Activated naive CD4-positive, alpha-beta T cell treated with Interleukin-2 at 50 U/mL for 16 hours (primary cell): ENCODE data around the gene ZNF592.
A peak's percentile ranks its signal among the peaks of the same experiment; 100 is the strongest.
"Not testable (repeated sequence)": the region's sequence is repeated elsewhere in the genome, so short reads cannot be mapped to it uniquely, and the experiment has no call there.

Experiments
- DNase-seq: peaks from one replicate; pipeline ENCODE4 v3.0.0-alpha.2; 2020

ZNF592 gene

GRCh38 chr15:84749111-84749991 is 959 bp downstream of the ZNF592 start:
- peak; percentile 48 for DNase-seq

DNA sequence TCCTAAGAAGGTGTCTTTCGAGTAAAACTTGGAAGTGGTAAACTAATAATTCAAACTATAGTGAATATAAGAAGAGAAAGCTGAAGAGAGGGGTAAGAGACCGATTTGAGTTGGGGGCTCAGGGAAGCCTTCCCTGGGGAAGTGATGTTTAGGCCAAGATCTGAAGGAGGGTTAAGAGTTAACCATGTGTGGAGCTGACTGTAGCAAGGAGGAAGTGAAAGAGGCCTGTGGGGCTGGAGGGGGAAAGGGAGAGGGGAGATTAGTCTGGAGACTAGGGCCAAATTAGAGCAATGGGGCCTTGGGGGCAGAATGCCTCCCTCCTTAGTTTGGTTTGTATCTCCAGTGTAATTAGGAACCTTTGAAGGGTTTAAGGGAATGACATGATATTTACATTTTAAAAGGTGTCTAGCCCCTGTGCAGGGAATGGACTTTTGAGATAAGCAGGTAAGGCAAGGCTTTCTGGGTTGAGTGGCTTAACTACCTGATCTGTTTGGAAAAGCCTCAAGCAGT is 2.2 kb downstream of the ZNF592 start:
- no peak for DNase-seq

DNA sequence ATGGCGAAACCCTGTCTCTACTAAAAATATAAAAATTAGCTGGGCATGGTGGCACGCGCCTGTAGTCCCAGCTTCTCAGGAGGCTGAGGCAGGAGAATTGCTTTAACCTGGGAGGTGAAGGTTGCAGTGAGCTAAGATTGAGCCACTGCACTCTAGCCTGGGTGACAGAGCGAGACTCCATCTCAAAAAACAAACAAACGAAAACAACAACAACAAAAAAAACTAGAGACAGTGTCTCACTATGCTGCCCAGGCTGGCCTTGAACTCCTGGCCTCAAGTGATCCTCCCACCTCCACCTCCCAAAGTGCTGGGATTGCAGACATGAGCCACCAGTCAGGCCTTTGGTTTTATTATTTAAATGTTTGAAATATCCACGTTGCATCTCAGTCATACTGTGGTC is 3.3 kb downstream of the ZNF592 start:
- not testable (repeated sequence) for DNase-seq

DNA sequence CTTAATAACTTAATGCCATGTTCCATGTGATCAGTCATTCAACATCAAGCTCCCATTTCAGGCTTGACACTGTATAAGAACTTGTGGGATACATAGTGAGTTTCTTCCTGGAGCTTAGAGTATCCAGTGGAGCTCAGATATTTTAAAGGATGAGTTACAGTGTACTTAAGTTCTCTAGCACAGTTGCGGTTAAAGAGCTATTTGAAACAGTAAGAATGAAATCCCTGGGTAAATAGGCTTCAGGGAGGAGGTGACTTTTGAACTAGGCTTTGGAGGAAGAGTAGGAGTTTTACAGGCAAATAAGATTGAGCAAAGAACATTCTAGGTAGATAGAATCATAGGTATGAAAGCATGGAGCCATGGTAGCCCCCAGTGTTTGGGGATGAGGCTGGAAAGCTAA is 3.8 kb downstream of the ZNF592 start:
- no peak for DNase-seq

DNA sequence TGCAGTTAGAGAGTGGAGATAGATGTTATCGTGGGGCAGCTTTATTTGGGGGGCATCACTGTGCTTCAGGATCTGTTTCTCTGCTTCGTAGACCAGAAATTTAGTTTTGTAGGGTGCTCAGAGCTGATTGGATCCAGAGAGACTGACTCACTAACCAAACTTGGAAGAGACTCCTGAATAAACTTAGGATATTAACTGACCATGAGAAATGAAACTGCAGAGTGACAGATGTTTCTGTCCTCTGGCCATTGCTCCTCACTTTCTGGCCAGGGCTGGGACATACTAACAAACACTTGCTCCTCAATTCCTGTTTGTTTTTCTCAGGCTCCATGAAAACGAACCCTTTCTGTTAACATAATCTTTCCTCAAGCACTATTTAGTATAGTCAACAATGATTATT is 4.3 kb downstream of the ZNF592 start:
- DNase-seq, result no peak

- DNase-seq, result not testable (repeated sequence)
These were observed 6.5 kb downstream of the ZNF592 start for GRCh38 chr15:84754889-84755288.

GRCh38 chr15:84755736-84756527 is 7.5 kb downstream of the ZNF592 start:
- DNase-seq, result no peak

DNA sequence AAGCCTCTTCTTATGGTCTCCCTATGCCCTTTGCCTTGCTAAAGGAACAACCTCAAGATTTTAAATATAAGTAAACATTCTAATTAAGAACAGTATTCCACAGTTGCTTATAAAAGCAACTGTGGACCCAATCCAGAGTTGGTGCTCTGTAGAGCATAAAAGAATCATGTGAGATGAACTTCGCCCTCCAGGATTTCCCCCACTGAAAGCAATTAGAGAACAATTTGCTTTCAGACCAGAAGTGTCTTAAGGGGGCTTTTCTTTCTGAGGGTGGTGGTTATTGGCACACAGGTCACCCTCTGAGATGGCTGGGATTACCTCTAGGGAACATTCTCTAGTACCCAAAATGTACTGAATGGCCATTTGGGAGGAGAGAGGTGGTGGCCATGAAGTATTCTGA is 10.6 kb downstream of the ZNF592 start:
- no peak for DNase-seq

DNA sequence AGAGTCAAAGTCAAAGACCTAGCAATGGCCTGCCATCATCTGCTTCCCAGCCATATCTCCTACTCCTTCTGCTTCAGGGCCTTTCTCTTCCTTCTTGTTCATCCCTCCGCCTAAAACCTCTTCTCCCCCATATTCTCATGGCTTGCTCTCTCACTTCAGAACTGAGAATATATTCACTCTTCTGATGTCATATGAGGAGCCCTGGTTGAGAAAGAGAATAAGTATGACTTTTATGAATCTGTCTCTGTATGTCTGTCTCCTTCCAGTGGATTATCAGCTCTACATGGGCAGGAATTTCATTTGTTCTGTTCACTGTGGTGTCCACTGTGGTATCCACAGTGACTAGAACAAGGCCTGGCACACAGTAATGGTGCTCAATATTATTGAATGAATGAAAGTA is 11.8 kb downstream of the ZNF592 start:
- DNase-seq, result no peak

GRCh38 chr15:84761607-84762131 is 13.3 kb downstream of the ZNF592 start:
- no peak for DNase-seq

DNA sequence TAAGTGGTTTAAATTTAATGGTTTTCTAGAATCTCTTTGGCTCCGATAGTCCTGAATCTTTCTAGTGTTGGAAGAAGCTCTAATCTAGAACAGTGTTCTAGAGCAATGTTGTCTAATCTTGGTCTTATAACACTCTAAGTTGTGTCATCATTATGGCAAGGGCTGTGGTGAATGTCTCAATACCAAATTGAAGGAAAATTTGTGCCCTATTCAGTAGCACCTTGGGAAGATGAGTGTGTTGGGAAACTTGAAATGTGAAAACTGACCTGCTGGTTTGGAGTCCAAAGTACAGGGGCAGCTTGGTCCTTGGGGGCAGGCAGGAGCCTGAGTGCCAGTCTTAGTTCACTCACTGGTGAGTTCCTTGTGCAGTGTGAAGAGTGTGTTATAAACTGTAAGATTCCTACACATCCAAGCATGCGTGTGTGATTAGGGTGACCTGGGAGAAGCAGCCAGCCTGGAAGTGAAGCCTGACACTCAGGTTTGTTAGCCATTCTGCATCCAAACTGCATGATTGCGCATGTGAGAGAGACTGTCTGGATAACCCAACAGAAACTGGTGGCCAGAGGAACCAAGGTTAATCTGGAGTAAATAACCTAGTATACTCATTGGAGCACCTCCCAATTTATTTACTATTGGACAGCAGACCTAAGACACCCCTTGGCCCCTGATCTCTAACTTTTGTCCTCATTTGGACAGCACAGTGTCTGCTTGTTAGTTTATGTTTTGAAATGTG is 14.6 kb downstream of the ZNF592 start:
- no peak for DNase-seq

- no peak for DNase-seq
These were observed 16.2 kb downstream of the ZNF592 start for GRCh38 chr15:84764585-84764984.

DNA sequence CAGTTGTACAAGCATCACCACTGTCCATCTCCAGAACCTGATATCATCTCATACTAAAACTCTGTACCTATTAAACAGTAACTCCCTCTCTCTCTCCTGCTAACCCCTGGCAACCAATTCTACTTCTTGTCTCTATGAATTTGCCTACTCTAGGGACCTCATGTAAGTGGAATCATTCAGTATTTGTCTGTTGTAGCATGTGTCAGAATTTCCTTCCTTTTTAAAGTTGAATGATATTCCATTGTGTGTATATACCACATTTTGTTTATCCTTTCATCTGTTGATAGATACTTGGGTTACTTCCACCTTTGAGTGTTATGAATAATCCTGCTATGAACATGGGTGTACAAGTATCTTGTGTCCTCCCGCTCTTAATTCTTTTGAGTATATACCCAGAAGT is 16.6 kb downstream of the ZNF592 start:
- DNase-seq, result no peak

DNA sequence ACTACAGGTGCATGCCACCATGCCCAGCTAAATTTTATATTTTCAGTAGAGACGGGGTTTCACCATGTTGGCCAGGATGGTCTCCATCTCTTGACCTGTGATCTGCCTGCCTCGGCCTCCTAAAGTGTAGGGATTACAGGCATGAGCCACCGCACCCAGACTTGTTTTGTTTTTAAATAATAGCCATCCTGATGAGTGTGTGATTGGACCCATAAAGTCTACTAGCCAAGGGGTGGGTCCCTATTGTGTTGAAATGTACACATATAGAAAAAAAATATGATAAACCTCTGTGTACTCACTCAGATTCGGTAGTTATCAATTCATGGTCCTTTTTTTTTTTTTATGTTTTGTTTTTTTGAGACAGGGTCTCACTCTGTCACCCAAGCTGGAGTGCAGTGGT is 17.3 kb downstream of the ZNF592 start:
- no peak for DNase-seq

GRCh38 chr15:84766461-84767035 is 18.2 kb downstream of the ZNF592 start:
- DNase-seq, result no peak

DNA sequence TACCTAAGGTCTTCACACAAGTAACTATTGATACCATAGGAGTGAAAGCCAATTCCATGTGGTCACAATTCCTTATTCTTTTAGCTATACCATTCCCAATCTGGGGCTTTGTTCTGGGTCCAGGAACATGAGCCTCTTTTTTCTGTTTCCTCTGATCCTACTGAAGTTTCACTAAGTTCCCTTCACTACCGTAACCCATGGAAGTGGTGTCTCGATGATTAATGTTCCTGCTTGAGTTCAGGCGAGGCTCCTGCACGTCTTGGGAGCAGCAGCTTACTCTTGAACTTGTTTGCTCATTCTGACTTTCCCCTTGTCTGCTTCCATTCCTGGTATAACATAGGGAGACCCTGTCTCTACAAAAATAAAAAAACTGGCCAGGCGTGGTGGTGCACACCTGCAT is 23.6 kb downstream of the ZNF592 start:
- no peak for DNase-seq

DNA sequence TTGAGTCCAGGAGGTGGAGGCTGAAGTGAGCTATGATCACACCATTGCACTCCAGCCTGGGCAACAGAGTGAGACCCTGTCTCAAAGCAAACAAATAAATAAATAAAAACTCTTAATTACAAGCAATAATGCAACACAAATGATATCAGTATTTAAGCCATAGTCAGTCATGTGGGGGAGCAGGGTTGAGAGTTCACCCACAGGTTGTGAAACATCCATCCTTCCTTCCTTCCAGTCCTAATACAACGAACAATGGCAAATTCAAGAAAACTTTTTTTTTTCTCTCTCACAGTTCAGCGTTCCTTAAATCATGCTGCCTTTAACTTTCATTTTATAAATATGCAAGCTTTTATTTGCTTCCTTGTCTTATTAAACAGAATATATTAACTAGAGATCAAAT is 24.1 kb downstream of the ZNF592 start:
- DNase-seq, result no peak

- no peak for DNase-seq
These were observed 25.3 kb downstream of the ZNF592 start for GRCh38 chr15:84773716-84774115.

DNA sequence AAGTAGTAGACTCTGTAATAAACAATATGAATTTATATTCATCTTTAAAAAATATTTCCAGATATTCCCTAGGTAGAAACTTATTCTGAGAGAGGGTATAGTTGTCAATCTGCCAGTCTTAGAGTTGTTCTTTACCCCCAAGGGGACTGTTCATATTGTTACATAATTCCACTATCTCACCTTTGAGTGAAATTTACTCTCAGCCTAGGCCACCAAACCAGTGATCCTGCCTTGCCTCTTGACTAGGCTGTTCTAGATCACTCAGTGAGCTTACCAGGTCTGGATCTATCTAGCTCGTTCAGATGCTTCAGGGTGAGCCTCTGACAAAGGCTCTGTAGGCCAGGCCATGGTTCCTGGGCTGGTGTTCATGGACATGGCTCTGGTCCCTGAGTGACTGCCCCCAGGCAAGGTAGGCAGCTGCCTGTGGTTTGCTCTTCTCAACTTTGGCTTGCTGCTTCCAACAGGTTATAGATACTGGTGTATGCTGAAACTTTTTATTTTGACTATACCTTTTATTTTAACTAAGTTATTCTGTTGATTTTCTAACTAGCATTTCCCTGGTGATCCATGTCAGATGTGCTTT is 27.6 kb downstream of the ZNF592 start:
- DNase-seq, result no peak

DNA sequence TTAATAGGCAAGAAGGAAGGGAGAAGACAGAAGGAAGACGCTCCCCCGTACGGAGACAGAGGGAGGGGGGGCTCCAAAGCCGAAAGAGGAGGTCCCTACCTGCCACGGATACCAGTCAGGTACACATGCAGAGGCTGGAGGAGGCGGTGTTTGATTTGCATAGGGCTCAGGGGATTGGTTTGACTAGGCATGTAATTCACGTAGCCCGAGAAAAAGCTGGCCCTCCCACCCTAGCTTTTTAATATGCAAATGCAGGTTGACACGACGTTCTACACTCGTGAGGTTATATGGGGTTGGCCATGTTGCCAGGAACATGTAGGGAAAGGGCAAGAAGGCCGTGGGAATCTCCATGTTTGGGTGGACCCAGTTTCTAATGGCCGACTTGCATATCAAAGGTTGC is 29.8 kb downstream of the ZNF592 start:
- no peak for DNase-seq

- no peak for DNase-seq
These were observed 32.1 kb downstream of the ZNF592 start for GRCh38 chr15:84780492-84780891.

DNA sequence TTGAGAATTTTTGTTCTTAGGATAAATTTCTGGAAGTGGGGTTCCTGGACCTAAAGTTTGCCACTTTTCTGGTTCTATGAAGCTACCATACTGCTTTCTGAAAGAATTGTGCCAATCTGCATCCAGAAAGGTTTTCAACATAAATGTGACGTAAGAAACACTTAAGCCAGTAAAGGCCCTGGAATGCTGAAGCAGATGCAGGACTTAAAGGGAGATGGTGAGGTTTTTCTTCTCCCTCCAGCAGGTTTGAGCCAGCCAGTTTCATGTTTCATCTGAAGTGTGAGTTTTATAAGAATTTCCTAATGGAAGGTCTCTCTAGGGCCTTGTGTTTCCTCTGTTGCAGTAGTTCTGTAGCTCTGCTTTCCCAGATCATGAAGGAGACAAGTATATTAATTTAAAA is 33.1 kb downstream of the ZNF592 start:
- no peak for DNase-seq
